ENCODE measurements around the gene CNBP.

CNBP gene

GRCh38 chr3:129164500-129164899, 19.2 kb downstream of the CNBP start:
- no peak overlapping the region for H3K4me3 ChIP-seq (IDR thresholded peaks at IDR 0.05; ENCODE audit: insufficient read depth, low read depth, low read length)
- H3K79me2 ChIP-seq (ENCODE audit: insufficient read depth, low read depth), result peaks cover 17% of the 10 kb centered on the region
- no peak overlapping the region for H3K4me2 ChIP-seq
- no peaks in the 10 kb centered on the region for H4K20me1 ChIP-seq (ENCODE audit: insufficient read depth)
- no peak overlapping the region for H3K27ac ChIP-seq
- peaks cover 5% of the 10 kb centered on the region; the same call in 1 of the 2 replicates for H3K36me3 ChIP-seq (ENCODE audit: insufficient read depth)
- no peak for TF ChIP-seq CTCF (conservative IDR thresholded peaks at IDR 0.05; ENCODE audit: low read depth, low read length)
- H3K9ac ChIP-seq, result no peak overlapping the region
- peaks cover 28% of the 10 kb centered on the region for H3K4me1 ChIP-seq (ENCODE audit: low read depth, poor library complexity, severe bottlenecking)
- H3K27me3 ChIP-seq (ENCODE audit: insufficient read depth, low read depth), result no peaks in the 10 kb centered on the region
- H2AFZ ChIP-seq (ENCODE audit: low read depth), result no peak overlapping the region

DNA sequence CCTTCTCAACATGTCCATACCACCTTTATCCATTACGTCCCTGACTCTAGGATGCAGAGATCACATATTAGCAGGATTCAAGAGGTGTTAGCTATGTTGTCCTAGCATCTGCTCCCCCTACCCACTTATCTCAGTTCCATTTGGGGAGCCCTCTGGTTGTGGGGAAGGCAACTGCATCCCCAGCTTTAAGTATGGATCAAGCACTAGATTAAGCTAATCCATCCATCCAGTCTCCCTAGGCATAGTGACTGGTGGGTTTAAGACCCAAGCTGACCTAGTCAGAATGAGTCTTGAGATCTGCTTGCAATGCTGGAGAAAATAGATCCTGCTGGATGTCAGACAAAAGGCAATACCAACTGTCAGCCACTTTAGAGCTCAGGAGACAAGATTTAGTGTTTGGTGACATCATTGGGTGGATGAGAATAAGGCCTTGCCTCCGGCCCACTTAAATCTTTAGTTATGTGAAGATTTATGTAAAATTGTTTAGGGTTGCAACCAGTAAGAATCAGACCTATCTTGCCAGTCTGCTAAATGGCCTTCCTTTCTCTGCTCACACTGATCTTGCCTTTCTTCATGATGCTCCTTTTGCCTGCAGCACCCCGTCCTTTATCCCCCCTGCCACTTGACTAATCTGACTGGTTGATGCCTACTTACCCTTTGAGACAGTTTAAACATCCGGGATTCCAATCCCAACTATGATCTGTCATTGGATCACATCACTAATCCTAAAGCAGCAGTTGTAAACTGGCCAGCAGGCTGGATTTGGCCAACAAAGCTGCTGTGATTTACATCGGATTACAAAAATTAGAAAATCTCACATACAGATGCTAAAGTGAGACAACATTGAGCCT, 20.7 kb downstream of the CNBP start:
- peaks cover 38% of the 10 kb centered on the region for H3K4me1 ChIP-seq (ENCODE audit: low read depth, poor library complexity, severe bottlenecking)
- H3K27ac ChIP-seq, result peak overlapping the region; percentile 92
- H3K27me3 ChIP-seq (ENCODE audit: insufficient read depth, low read depth), result no peaks in the 10 kb centered on the region
- no peaks in the 10 kb centered on the region for H4K20me1 ChIP-seq (ENCODE audit: insufficient read depth)
- H3K36me3 ChIP-seq (ENCODE audit: insufficient read depth), result no peaks in the 10 kb centered on the region; the same call in 1 of the 2 replicates
- H3K79me2 ChIP-seq (ENCODE audit: insufficient read depth, low read depth), result peaks cover 30% of the 10 kb centered on the region
- no peak overlapping the region for H2AFZ ChIP-seq (ENCODE audit: low read depth)
- peak overlapping the region; percentile 6 for H3K4me3 ChIP-seq (IDR thresholded peaks at IDR 0.05; ENCODE audit: insufficient read depth, low read depth, low read length)
- H3K9ac ChIP-seq, result peak overlapping the region; percentile 79; the same call in 1 of the 2 replicates
- peak overlapping the region; percentile 68 for H3K4me2 ChIP-seq
- peak; percentile 40; the same call in 1 of the 2 replicates for TF ChIP-seq CTCF (conservative IDR thresholded peaks at IDR 0.05; ENCODE audit: low read depth, low read length)

DNA sequence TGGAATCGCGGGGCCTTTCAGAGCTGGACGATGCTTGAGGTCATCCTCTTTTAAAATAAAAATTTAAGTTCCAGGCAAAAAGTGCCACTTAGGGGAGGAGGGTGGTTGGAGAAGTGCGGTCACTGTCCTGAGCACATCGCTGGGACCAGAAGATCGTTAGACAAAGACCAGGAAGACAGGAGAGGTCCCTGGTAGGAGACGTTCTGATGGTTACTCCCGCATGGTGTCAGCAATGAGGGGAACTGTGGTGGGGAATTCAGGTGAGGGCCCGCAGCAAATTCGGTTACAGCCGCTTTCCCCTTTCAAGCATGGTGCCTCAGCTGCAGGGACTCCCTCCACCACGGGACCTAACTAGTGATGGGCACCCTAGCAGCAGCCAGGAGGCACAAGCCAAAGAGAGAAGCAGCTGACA, 21.8 kb downstream of the CNBP start:
- Histone ChIP-seq H3K36me3 (ENCODE audit: insufficient read depth) (no peaks in the 10 kb centered on the region; the same call in 1 of the 2 replicates), H3K79me2 (ENCODE audit: insufficient read depth, low read depth) (peaks cover 30% of the 10 kb centered on the region), H3K4me2 (peak overlapping the region; percentile 68), H3K9ac (peak overlapping the region; percentile 79), H3K4me3 (IDR thresholded peaks at IDR 0.05; ENCODE audit: insufficient read depth, low read depth, low read length) (peak overlapping the region; percentile 70), H2AFZ (ENCODE audit: low read depth) (peak overlapping the region; percentile 80), H3K27ac (peak overlapping the region; percentile 92), H3K27me3 (ENCODE audit: insufficient read depth, low read depth) (no peaks in the 10 kb centered on the region), H4K20me1 (ENCODE audit: insufficient read depth) (no peaks in the 10 kb centered on the region), H3K4me1 (ENCODE audit: low read depth, poor library complexity, severe bottlenecking) (peaks cover 38% of the 10 kb centered on the region)
- TF ChIP-seq CTCF (conservative IDR thresholded peaks at IDR 0.05; ENCODE audit: low read depth, low read length), result peak; percentile 67

GRCh38 chr3:129160891-129161859, 22.5 kb downstream of the CNBP start, which contains the start of gene ISY1:
Gene ISY1 (minus strand): TSS chr3:129161063. CDS start chr3:129160975, 88 bp downstream.
- Histone ChIP-seq H2AFZ (ENCODE audit: low read depth) (peak within 1 kb of the TSS; percentile 80), H3K27ac (peak within 1 kb of the TSS; percentile 92), H3K79me2 (ENCODE audit: insufficient read depth, low read depth) (peaks cover 27% of the 10 kb centered on the region), H3K4me2 (peak within 1 kb of the TSS; percentile 82), H3K4me1 (ENCODE audit: low read depth, poor library complexity, severe bottlenecking) (peaks cover 38% of the 10 kb centered on the region), H3K4me3 (IDR thresholded peaks at IDR 0.05; ENCODE audit: insufficient read depth, low read depth, low read length) (peak within 1 kb of the TSS; percentile 81), H4K20me1 (ENCODE audit: insufficient read depth) (no peaks in the 10 kb centered on the region), H3K9ac (peak within 1 kb of the TSS; percentile 79), H3K36me3 (ENCODE audit: insufficient read depth) (no peaks in the 10 kb centered on the region), H3K27me3 (ENCODE audit: insufficient read depth, low read depth) (no peaks in the 10 kb centered on the region)
- TF ChIP-seq CTCF (conservative IDR thresholded peaks at IDR 0.05; ENCODE audit: low read depth, low read length), result peak; percentile 82

Data from KMS-11 (cell line).